Esophagus muscularis mucosa (tissue), 4 donors: Measurements from ENCODE around the gene CCL17. TPM values are rescaled to one million over a fixed set of nuclear protein-coding genes. Genes with fewer than 3 reads are reported as not detected.
A peak's percentile ranks its signal among the peaks of the same experiment; 100 is the strongest.

Experiments
- DNase-seq: peaks from one replicate; pipeline ENCODE4 v3.0.0-alpha.2; 2017; ENCODE audit errors: extremely low spot score
- H3K27ac ChIP-seq, 4 donors: fragments of 200-600 bp; sonication (generic); replicated peaks in 1 of 4; 1 replicate in 3 of 4; 2 replicates in 1 of 4; pipeline ENCODE4 v1.5.1; 2016 to 2019; ENCODE audit warnings: mild to moderate bottlenecking in 1 of 4
- H3K27me3 ChIP-seq, 4 donors: fragments of 200-600 bp; sonication (generic); one replicate each; pipeline versions ENCODE4 v1.5.1 to v1.6.0; 2016 to 2019
- H3K36me3 ChIP-seq, 4 donors: fragments of 200-600 bp; sonication (generic); one replicate each; pipeline ENCODE4 v1.5.1; 2016 to 2019
- H3K4me1 ChIP-seq, 4 donors: fragments of 200-600 bp; sonication (generic); one replicate each; pipeline ENCODE4 v1.5.1; 2016 to 2019
- H3K4me3 ChIP-seq, 4 donors: fragments of 200-600 bp; sonication (generic); 1 replicate in 2 of 4; 2 replicates in 2 of 4; pipeline ENCODE4 v1.5.1; 2016 to 2019; ENCODE audit warnings: mild to moderate bottlenecking in 4 of 4, moderate library complexity in 1 of 4
- H3K9me3 ChIP-seq, 4 donors: fragments of 200-600 bp; sonication (generic); 1 replicate in 3 of 4; 2 replicates in 1 of 4; pipeline ENCODE4 v1.5.1; 2016 to 2019
- EP300 ChIP-seq: sonication (generic); formaldehyde crosslinking; IDR thresholded peaks from one replicate; pipeline ENCODE4 v1.6.1; 2017; ENCODE audit warnings: antibody characterized with exemption
- POLR2A ChIP-seq: fragments of 450-650 bp; IDR thresholded peaks from one replicate; pipeline ENCODE4 v1.6.1; 2017; ENCODE audit warnings: antibody characterized with exemption, moderate library complexity, mild to moderate bottlenecking, low read depth
- POLR2AphosphoS5 ChIP-seq, 2 donors: sonication (generic); formaldehyde crosslinking; IDR thresholded peaks; one replicate each; pipeline ENCODE4 v1.6.1; 2017; ENCODE audit warnings: antibody characterized with exemption in 2 of 2
- WGBS: methylation state at CpG from one replicate; pipeline ENCODE4 v1.1.5; 2018; 5-methylcytosine and 5-hydroxymethylcytosine counted together
- intact Hi-C: fragments of 100-400 bp; cut with DNase I; formaldehyde crosslinking; loops from one replicate; pipeline ENCODE4 v1.15.1; 2023
- total RNA-seq, 4 donors: library from RNA; depleted of rRNA; stranded (reverse); fragments of >200 nt; gene quantifications; one replicate each; pipeline versions ENCODE4 v1.1.0 to v1.2.1, GENCODE V29; 2016
- TF ChIP-seq, protein P1 (sequence below), 3 experiments: fragments of 200-600 bp in 2 of 3; fragments of 450-650 bp in 1 of 3; sonication (generic) in 2 of 3; IDR thresholded peaks; one replicate each; pipeline ENCODE4 v1.5.1; 2017 to 2019; ENCODE audit warnings: antibody characterized with exemption in 3 of 3, mild to moderate bottlenecking in 2 of 3, moderate library complexity in 1 of 3

Gene CCL17
- total RNA-seq, 4 donors from 2014 or later, result not detected

DNA sequence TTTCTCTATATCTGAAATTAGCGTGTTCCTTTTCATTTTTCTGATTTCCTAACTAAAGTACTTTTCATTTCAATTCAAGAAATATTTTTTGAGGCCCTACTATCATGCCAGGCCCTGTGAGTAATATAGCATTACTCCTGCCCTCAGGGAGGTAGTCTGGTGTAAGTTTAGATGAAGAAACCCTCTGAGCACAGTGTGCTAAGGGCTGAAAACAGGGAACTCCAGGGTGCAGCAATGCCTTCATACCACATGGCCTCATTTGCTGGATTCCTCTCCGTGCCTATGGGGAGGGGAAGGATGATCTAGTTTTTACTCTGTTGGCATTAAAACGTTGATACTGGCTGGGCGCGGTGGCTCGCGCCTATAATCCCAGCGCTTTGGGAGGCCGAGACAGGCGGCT, 47.5 kb downstream of the CCL17 start:
- intact Hi-C loops, result no loop called here
- 96% methylated on average over 10 of the region's 10 CpGs for WGBS
- peaks cover 49 to 64% (median 60%) of the 10 kb centered on the region in 4 donors for H3K36me3 ChIP-seq

DNA sequence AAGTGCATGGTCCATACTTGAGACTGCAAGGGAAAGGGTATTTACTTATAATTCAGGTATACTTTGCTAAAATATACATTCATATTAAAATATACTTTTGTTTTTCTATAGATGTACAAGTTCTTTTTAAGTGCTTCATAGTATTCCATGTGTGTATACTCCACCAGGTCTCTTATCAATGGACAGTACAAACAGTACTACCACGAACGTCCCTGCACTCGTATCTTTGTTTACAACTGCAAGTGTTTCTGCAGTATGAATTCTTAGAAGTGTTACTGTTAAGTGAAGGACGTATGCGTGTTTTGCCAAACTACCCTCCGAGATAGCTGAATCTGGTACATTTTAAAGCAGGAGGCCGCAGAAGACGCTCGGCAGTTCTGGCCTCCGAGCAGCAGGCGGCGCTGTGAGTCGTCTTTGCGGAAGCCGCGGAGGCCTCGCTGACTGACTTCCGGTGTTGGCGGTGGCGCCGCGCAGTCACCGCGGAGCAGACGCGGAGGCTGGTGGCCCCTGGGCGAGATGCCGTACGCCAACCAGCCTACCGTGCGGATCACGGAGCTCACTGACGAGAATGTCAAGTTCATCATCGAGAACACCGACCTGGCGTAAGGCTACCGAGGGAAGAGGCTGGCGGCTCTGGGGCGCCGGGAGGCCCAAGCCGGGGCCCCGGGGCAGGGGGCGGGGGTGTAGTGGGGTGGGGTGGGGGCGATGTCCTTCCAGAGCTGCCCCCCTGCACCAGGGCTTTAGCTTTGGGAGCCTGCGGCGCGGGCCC, 57.8 kb downstream of the CCL17 start, which contains the start of gene POLR2C:
Gene POLR2C (plus strand): TSS at position 471 of the 769 bp plus-strand sequence. CDS start 46 bp downstream, at position 517.
- no peaks in the 10 kb centered on the region for H3K9me3 ChIP-seq
- peaks cover 43 to 78% (median 71%) of the 10 kb centered on the region in 4 donors for H3K36me3 ChIP-seq
- H3K27me3 ChIP-seq, result no peaks in the 10 kb centered on the region
- H3K4me3 ChIP-seq, result peak within 1 kb of the TSS; percentile 77 to 95 (median 84)
- intact Hi-C loops, result no loop called here
- DNase-seq, result peak; percentile 96
- TF ChIP-seq, protein P1, sequence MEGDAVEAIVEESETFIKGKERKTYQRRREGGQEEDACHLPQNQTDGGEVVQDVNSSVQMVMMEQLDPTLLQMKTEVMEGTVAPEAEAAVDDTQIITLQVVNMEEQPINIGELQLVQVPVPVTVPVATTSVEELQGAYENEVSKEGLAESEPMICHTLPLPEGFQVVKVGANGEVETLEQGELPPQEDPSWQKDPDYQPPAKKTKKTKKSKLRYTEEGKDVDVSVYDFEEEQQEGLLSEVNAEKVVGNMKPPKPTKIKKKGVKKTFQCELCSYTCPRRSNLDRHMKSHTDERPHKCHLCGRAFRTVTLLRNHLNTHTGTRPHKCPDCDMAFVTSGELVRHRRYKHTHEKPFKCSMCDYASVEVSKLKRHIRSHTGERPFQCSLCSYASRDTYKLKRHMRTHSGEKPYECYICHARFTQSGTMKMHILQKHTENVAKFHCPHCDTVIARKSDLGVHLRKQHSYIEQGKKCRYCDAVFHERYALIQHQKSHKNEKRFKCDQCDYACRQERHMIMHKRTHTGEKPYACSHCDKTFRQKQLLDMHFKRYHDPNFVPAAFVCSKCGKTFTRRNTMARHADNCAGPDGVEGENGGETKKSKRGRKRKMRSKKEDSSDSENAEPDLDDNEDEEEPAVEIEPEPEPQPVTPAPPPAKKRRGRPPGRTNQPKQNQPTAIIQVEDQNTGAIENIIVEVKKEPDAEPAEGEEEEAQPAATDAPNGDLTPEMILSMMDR (IDR thresholded peaks at IDR 0.05), result peak in 2 of 3 experiments; percentile 95 to 98
- peak; percentile 98 to 99 for TF ChIP-seq POLR2AphosphoS5 (IDR thresholded peaks at IDR 0.05)
- no peak for TF ChIP-seq EP300
- TF ChIP-seq POLR2A, result peak; percentile 81
- WGBS, result under 1% methylated on average over 29 of the region's 47 CpGs
- H3K4me1 ChIP-seq, result peaks cover 28 to 32% (median 30%) of the 10 kb centered on the region in 4 donors
- peak within 1 kb of the TSS; percentile 85 to 90 (median 87) for H3K27ac ChIP-seq

More for the DNA sequence above, 47.5 kb downstream of the CCL17 start:
- Histone ChIP-seq H3K27ac (no peak overlapping the region), H3K27me3 (no peaks in the 10 kb centered on the region), H3K4me3 (no peak overlapping the region), H3K4me1 (peaks cover 17 to 25% (median 24%) of the 10 kb centered on the region in 4 donors), H3K9me3 (no peaks in the 10 kb centered on the region)
- DNase-seq, result no peak
- TF ChIP-seq POLR2A, result no peak
- no peak for TF ChIP-seq EP300
- no peak for TF ChIP-seq POLR2AphosphoS5 (IDR thresholded peaks at IDR 0.05)
- TF ChIP-seq, protein P1 (IDR thresholded peaks at IDR 0.05), result no peak

DNA sequence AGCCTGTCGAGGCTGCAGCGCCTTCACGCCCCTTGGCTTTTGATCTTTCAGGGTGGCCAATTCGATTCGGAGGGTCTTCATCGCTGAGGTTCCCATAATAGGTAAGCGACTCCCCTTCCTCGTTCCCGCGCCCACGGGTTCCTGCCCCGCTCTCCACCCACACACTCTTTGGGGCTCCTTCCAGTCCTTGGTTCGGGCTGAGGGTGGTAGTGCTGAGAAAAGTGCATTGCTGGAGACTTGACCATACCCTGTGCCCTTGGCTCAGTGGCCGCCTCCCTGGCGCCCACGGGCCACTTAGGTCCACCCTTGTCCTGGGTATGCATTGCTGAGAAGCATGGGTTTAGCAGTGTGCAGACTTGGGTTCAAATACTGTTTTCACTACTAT, 58.4 kb downstream of the CCL17 start:
- 1% methylated on average over 13 of the region's 16 CpGs for WGBS
- peaks cover 42 to 78% (median 69%) of the 10 kb centered on the region in 4 donors for H3K36me3 ChIP-seq
- H3K9me3 ChIP-seq, result no peaks in the 10 kb centered on the region
- peak overlapping the region; percentile 85 to 90 (median 87) for H3K27ac ChIP-seq
- TF ChIP-seq POLR2A, result no peak
- TF ChIP-seq EP300, result no peak
- TF ChIP-seq POLR2AphosphoS5 (IDR thresholded peaks at IDR 0.05), result no peak
- TF ChIP-seq, protein P1 (IDR thresholded peaks at IDR 0.05), result no peak
- H3K4me1 ChIP-seq, result peaks cover 28 to 32% (median 30%) of the 10 kb centered on the region in 4 donors
- no peaks in the 10 kb centered on the region for H3K27me3 ChIP-seq
- H3K4me3 ChIP-seq, result peak overlapping the region; percentile 77 to 95 (median 84)
- no peak for DNase-seq
- intact Hi-C loops, result no loop called here

DNA sequence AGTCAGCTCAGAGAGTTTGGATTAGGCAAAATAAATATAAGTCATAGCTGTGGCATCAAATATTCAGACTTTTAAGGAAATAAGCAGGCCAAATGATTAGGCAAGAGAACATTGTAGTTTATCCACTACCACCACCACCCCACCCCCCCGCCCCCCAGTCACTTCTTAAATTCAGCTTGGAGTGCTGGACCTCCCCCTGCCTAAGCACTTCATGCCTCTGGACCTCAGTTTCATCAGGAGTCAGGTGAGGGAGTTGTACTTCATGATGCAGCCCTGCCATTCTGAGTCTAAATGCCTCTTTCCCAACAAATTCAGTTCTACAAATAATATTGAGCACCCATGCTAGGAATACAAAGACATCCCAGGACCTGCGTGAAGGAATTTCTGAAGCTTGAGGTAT, 60.0 kb downstream of the CCL17 start:
- Histone ChIP-seq H3K4me3 (no peak overlapping the region), H3K9me3 (no peaks in the 10 kb centered on the region), H3K4me1 (peaks cover 28 to 32% (median 30%) of the 10 kb centered on the region in 4 donors), H3K27ac (no peak overlapping the region), H3K36me3 (peaks cover 51 to 78% (median 69%) of the 10 kb centered on the region in 4 donors), H3K27me3 (no peaks in the 10 kb centered on the region)
- intact Hi-C loops, result no loop called here
- TF ChIP-seq POLR2A (no peak), POLR2AphosphoS5 (IDR thresholded peaks at IDR 0.05) (no peak), EP300 (no peak)
- TF ChIP-seq, protein P1 (IDR thresholded peaks at IDR 0.05), result no peak
- WGBS, result 93% methylated on average over 2 of the region's 2 CpGs
- no peak for DNase-seq

Other genes with a start within 250 kb of the CCL17 start
- gene PSME3IP1, start 218.7 kb upstream of the CCL17 start, total RNA-seq, result 10 to 100 TPM; 47.8 to 60.7 (median 57.5) TPM
- gene RSPRY1, start 218.4 kb upstream of the CCL17 start, total RNA-seq, result 10 to 100 TPM; 22.4 to 30.7 (median 25.7) TPM
- 10 to 100 TPM; 58.1 to 77.4 (median 66.9) TPM for gene ARL2BP, start 159.5 kb upstream of the CCL17 start, total RNA-seq
- gene PLLP, start 120.1 kb upstream of the CCL17 start, total RNA-seq, result 10 to 100 TPM in 1 of 4 donors, 1 to 10 TPM in 3; 3.6 to 10.7 (median 6.4) TPM
- not detected for gene CCL22, start 46.0 kb upstream of the CCL17 start, total RNA-seq
- gene CX3CL1, start 32.3 kb upstream of the CCL17 start, total RNA-seq, result 10 to 100 TPM; 26.8 to 40.4 (median 29.9) TPM
- 10 to 100 TPM; 24.0 to 27.0 (median 26.0) TPM for gene CIAPIN1, start 42.6 kb downstream of the CCL17 start, total RNA-seq
- gene COQ9, start 42.7 kb downstream of the CCL17 start, total RNA-seq, result 100 to 1,000 TPM in 2 of 4 donors, 10 to 100 TPM in 2; 77.2 to 115 (median 93.3) TPM
- gene POLR2C, start 57.9 kb downstream of the CCL17 start, total RNA-seq, result 100 to 1,000 TPM in 3 of 4 donors, 10 to 100 TPM in 1; 95.5 to 154 (median 107) TPM
- 10 to 100 TPM; 14.5 to 36.7 (median 29.4) TPM for gene DOK4, start 81.7 kb downstream of the CCL17 start, total RNA-seq
- 10 to 100 TPM; 22.7 to 54.9 (median 36.9) TPM for gene CCDC102A, start 131.8 kb downstream of the CCL17 start, total RNA-seq
- under 1 TPM in 3 of 4 donors, not detected in 1; under 0.01 to 0.34 (median 0.17) TPM for gene ADGRG5, start 137.9 kb downstream of the CCL17 start, total RNA-seq
- 10 to 100 TPM; 17.4 to 21.4 (median 19.1) TPM for gene ADGRG1, start 223.9 kb downstream of the CCL17 start, total RNA-seq